ENCODE results near the gene TTLL11.

GRCh38 chr9:121871431-121872025, 221.6 kb downstream of the TTLL11 start:
- TF ChIP-seq CTCF (IDR thresholded peaks at IDR 0.05): no peak
- no peak for TF ChIP-seq EZH2phosphoT487 (IDR thresholded peaks at IDR 0.05)
- no peak for TF ChIP-seq EZH2 (IDR thresholded peaks at IDR 0.05)

All from neural progenitor cell (in vitro differentiated cells).